GM12878 (cell line): ENCODE measurements around the gene KAZN. TPM values are rescaled to one million over a fixed set of nuclear protein-coding genes. Genes with fewer than 3 reads are reported as not detected.

Experiments used
- ATAC-seq: fragments of 200-7000 bp; cut with Tn5 transposase; 3 replicates; pipeline ENCODE4 v1.9.1; 2020; ENCODE audit warnings: mild to moderate bottlenecking, moderate library complexity
- BruUV-seq: library from RNA; stranded (reverse); fragments of 400-500 nt; replicated peaks from 2 replicates; lab custom pipeline; 2021; lab: Mats Ljungman, UMichigan
- CTCF ChIA-PET: fragments of 300-600 bp; sonication (Branson Sonifier 250); formaldehyde crosslinking; extraction: SDS; loops from one replicate; lab custom pipeline; 2021; ENCODE audit warnings: inconsistent platforms; lab: Yijun Ruan, JAX
- POLR2A ChIA-PET: fragments of 350-600 bp; formaldehyde crosslinking; extraction: SDS; loops from one replicate; lab custom pipeline; 2021; ENCODE audit warnings: inconsistent platforms; lab: Charles Lee
- RAD21 ChIA-PET: fragments of 300-600 bp; sonication (Branson Sonifier 250); formaldehyde crosslinking; loops from one replicate; lab custom pipeline; 2023; ENCODE audit warnings: antibody characterized with exemption; ENCODE audit not compliant: unreplicated experiment; lab: Charles Lee
- SMC1A ChIA-PET: fragments of 300-600 bp; sonication (Branson Sonifier 250); formaldehyde crosslinking; loops from one replicate; lab custom pipeline; 2023; ENCODE audit not compliant: unreplicated experiment, uncharacterized antibody; lab: Charles Lee
- DNase-seq: peaks from one replicate; pipeline ENCODE4 v3.0.0-alpha.2; 2011; ENCODE audit warnings: low read depth, low spot score
- FAIRE-seq: peaks from 3 replicates; lab custom pipeline; 2011; peaks lifted over from hg19 to GRCh38; lab: Jason Lieb, UNC
- H2AFZ ChIP-seq: 2 replicates; pipeline ENCODE4 v1.6.0; 2011; ENCODE audit warnings: low read depth, low read length, control low read depth; ENCODE audit not compliant: control insufficient read depth
- H3K27ac ChIP-seq: 2 replicates; pipeline ENCODE4 v1.5.1; 2011; ENCODE audit warnings: control low read depth; ENCODE audit not compliant: control insufficient read depth, insufficient read depth
- H3K27me3 ChIP-seq, 2 experiments: replicated peaks in 1 of 2; 2 replicates each; pipeline versions ENCODE4 v1.6.0 to v1.6.1; 2011; ENCODE audit warnings: low read length in 1 of 2; ENCODE audit not compliant: control insufficient read depth in 2 of 2, insufficient read depth in 2 of 2
- H3K36me3 ChIP-seq, 2 experiments: 2 replicates each; pipeline ENCODE4 v1.5.1; 2011; ENCODE audit warnings: low read length in 1 of 2; ENCODE audit not compliant: control insufficient read depth in 2 of 2, insufficient read depth in 2 of 2
- H3K4me1 ChIP-seq: 2 replicates; pipeline ENCODE4 v1.6.1; 2011; ENCODE audit warnings: mild to moderate bottlenecking, low read length, moderate library complexity, mixed read lengths; ENCODE audit not compliant: control insufficient read depth, insufficient read depth
- H3K4me2 ChIP-seq: 2 replicates; pipeline ENCODE4 v1.6.0; 2011; ENCODE audit warnings: control low read depth; ENCODE audit not compliant: control insufficient read depth, insufficient read depth
- H3K4me3 ChIP-seq: fragments of 200-600 bp; sonication (generic); 2 replicates; pipeline ENCODE4 v1.5.1; 2016
- H3K79me2 ChIP-seq: 2 replicates; pipeline ENCODE4 v1.6.0; 2011; ENCODE audit warnings: low read length; ENCODE audit not compliant: control insufficient read depth, insufficient read depth
- H3K9ac ChIP-seq: 2 replicates; pipeline ENCODE4 v1.8.0; 2011; ENCODE audit warnings: low read length, control low read depth, mixed read lengths; ENCODE audit not compliant: control insufficient read depth, insufficient read depth
- H3K9me3 ChIP-seq: replicated peaks from 3 replicates; pipeline ENCODE4 v1.5.1; 2011; ENCODE audit warnings: mild to moderate bottlenecking, low read length; ENCODE audit not compliant: control insufficient read depth, insufficient read depth
- H4K20me1 ChIP-seq: 2 replicates; pipeline ENCODE4 v1.6.0; 2011; ENCODE audit not compliant: control insufficient read depth, insufficient read depth
- ASH2L ChIP-seq: fragments of 300-600, 200-600 bp; sonication (generic); IDR thresholded peaks from 2 replicates; pipeline ENCODE4 v1.6.1; 2017; ENCODE audit warnings: low read depth, mild to moderate bottlenecking, borderline replicate concordance
- ATF2 ChIP-seq: IDR thresholded peaks from 2 replicates; pipeline ENCODE4 v1.6.1; 2012; ENCODE audit warnings: low read length, inconsistent platforms
- BCL3 ChIP-seq: IDR thresholded peaks from 2 replicates; pipeline ENCODE4 v1.6.1; 2011; ENCODE audit warnings: borderline replicate concordance, low read depth, mild to moderate bottlenecking, moderate library complexity, low read length; ENCODE audit not compliant: insufficient read depth, poor library complexity, severe bottlenecking
- CTCF ChIP-seq, 3 experiments: IDR thresholded peaks in 2 of 3; conservative IDR thresholded peaks in 1 of 3; 2 replicates each; pipeline ENCODE4 v1.5.1; 2011; ENCODE audit warnings: low read depth in 3 of 3, low read length in 3 of 3, mild to moderate bottlenecking in 3 of 3, control low read depth in 2 of 3, moderate library complexity in 2 of 3, inconsistent platforms in 1 of 3, mixed read lengths in 1 of 3; ENCODE audit not compliant: control insufficient read depth in 2 of 3, insufficient read depth in 1 of 3; ENCODE audit errors: extremely low read depth in 1 of 3
- FOS ChIP-seq: IDR thresholded peaks from 3 replicates; pipeline ENCODE4 v1.6.1; 2011; ENCODE audit warnings: borderline replicate concordance; ENCODE audit not compliant: insufficient read length; ENCODE audit errors: extremely low read depth
- RELA ChIP-seq: fragments of 450-650 bp; IDR thresholded peaks from 2 replicates; pipeline ENCODE4 v1.8.0; 2014; ENCODE audit warnings: borderline replicate concordance; ENCODE audit not compliant: partially characterized antibody
- SMAD5 ChIP-seq: IDR thresholded peaks from 2 replicates; pipeline ENCODE4 v1.6.1; 2016; ENCODE audit warnings: antibody characterized with exemption, low read depth
- YBX1 ChIP-seq: fragments of 450-650 bp; IDR thresholded peaks from 2 replicates; pipeline ENCODE4 v1.6.1; 2016; ENCODE audit warnings: antibody characterized with exemption
- ZBTB11 ChIP-seq: fragments of 450-650 bp; formaldehyde crosslinking; IDR thresholded peaks from 2 replicates; pipeline ENCODE4 v1.5.0; 2022; ENCODE audit warnings: mild to moderate bottlenecking, missing genetic modification characterization
- ZNF217 ChIP-seq: fragments of 450-650 bp; IDR thresholded peaks from 2 replicates; pipeline ENCODE4 v1.6.1; 2017; ENCODE audit warnings: antibody characterized with exemption, mild to moderate bottlenecking
- WGBS: methylation state at CpG from one replicate; pipeline ENCODE4 v1.1.6; 2016; ENCODE audit warnings: low lambda C conversion rate; ENCODE audit not compliant: insufficient replicate concordance, insufficient coverage; ENCODE audit errors: missing lambda C conversion rate; 5-methylcytosine and 5-hydroxymethylcytosine counted together
- in situ Hi-C: fragments of 300-500 bp; cut with MboI; formaldehyde crosslinking; loops from 9 replicates; pipeline ENCODE4 v1.14.3; 2018; ENCODE audit warnings: mixed read lengths
- intact Hi-C: fragments of 100-400 bp; cut with micrococcal nuclease; formaldehyde crosslinking; loops from one replicate; pipeline ENCODE4 v1.14.2; 2022; ENCODE audit not compliant: unreplicated experiment
- polyA plus RNA-seq, 11 experiments: library from polyadenylated mRNA; depleted of rRNA in 4 of 11; unstranded in 6 of 11; stranded (reverse) in 5 of 11; fragments of >200 nt; fragmentation: Nextera tagmentation in 4 of 11; fragmentation: Illumina TruSeq in 1 of 11; extraction: Ambion mirVana in 4 of 11; extraction: Trizol in 1 of 11; gene quantifications; 1 replicate in 1 of 11; 2 replicates in 10 of 11; pipeline versions ENCODE4 v1.2.1 to v1.2.3, GENCODE V29; 2011 to 2016; ENCODE audit warnings: inconsistent platforms in 2 of 11, missing spikeins in 2 of 11, low read depth in 1 of 11
- total RNA-seq, 4 experiments: library from RNA; depleted of rRNA in 3 of 4; stranded (reverse); fragments of >200 nt in 3 of 4; fragmentation: Illumina TruSeq in 1 of 4; extraction: Trizol in 1 of 4; gene quantifications; 2 replicates each; pipeline versions ENCODE4 v1.2.1 to v1.2.3, GENCODE V29; 2013 to 2021

KAZN gene
- total and polyA plus RNA-seq, 10 of the 15 experiments (the other 5 are each of a cell fraction or from before 2014, with no cell fraction given), result 0.72 to 4.0 (median 1.2) TPM

GRCh38 chr1:14631421-14631820, 32.9 kb downstream of the KAZN start (continued):
- TF ChIP-seq CTCF (IDR thresholded peaks at IDR 0.05 in 2 of 3, conservative IDR thresholded peaks at IDR 0.05 in 1 of 3; ENCODE audit: control insufficient read depth in 2 of 3, extremely low read depth in 1 of 3, insufficient read depth in 1 of 3, low read depth in 3 of 3, low read length in 3 of 3), result no peak
- no peak for TF ChIP-seq RELA
- TF ChIP-seq ZNF217, result no peak
- no peak for TF ChIP-seq FOS
- no peak for TF ChIP-seq ZBTB11

- DNase-seq, result no peak
- ChIA-PET POLR2A (no interaction called here), SMC1A (no interaction called here), CTCF (no interaction called here), RAD21 (no interaction called here)
- Histone ChIP-seq H2AFZ (no peak overlapping the region), H3K9ac (no peak overlapping the region), H4K20me1 (no peaks in the 10 kb centered on the region), H3K9me3 (no peaks in the 10 kb centered on the region), H3K27me3 (0 out of 4 replicates have a peak, but pooled peaks cover 0 to 6% of the 10 kb centered on the region in 2 experiments), H3K27ac (no peak overlapping the region), H3K4me3 (no peak overlapping the region), H3K79me2 (no peaks in the 10 kb centered on the region), H3K36me3 (no peaks in the 10 kb centered on the region), H3K4me1 (no peaks in the 10 kb centered on the region), H3K4me2 (no peak overlapping the region)
- BruUV-seq, result no TSS peak
- FAIRE-seq, result no peak
- no peak for ATAC-seq
- TF ChIP-seq YBX1, result no peak
- no peak for TF ChIP-seq BCL3
- no peak for TF ChIP-seq ASH2L
- no peak for TF ChIP-seq ATF2
- TF ChIP-seq SMAD5, result no peak
- 13% methylated on average over 5 of the region's 5 CpGs for WGBS
- in situ Hi-C loops, result no loop called here
- intact Hi-C loops, result no loop called here
Measured at GRCh38 chr1:14634486-14634885, 36.0 kb downstream of the KAZN start.
